ENCODE results near the gene TTC28.

DNA sequence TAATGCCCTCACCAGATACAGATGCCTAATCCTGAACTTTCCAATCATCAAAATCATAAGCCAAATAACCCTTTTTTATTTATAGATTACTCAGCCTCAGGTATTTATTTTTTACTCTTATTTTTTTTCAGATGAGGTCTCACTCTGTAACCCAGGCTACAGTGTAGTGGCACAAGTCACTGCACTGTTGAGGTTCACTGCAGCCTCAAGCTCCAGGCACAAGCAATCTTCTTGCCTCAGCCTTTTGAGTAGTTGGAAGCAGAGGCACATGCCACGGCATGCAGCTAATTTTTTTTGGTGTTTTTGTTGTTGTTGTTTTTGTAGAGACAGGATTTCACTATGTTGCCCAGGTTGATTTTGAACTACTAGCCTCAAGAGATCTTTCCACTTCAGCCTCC lies 49.5 kb downstream of the TTC28 start:
- TF ChIP-seq, protein P1, sequence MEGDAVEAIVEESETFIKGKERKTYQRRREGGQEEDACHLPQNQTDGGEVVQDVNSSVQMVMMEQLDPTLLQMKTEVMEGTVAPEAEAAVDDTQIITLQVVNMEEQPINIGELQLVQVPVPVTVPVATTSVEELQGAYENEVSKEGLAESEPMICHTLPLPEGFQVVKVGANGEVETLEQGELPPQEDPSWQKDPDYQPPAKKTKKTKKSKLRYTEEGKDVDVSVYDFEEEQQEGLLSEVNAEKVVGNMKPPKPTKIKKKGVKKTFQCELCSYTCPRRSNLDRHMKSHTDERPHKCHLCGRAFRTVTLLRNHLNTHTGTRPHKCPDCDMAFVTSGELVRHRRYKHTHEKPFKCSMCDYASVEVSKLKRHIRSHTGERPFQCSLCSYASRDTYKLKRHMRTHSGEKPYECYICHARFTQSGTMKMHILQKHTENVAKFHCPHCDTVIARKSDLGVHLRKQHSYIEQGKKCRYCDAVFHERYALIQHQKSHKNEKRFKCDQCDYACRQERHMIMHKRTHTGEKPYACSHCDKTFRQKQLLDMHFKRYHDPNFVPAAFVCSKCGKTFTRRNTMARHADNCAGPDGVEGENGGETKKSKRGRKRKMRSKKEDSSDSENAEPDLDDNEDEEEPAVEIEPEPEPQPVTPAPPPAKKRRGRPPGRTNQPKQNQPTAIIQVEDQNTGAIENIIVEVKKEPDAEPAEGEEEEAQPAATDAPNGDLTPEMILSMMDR (IDR thresholded peaks at IDR 0.05 in 2 of 3, conservative IDR thresholded peaks at IDR 0.05 in 1 of 3; ENCODE audit: borderline replicate concordance in 1 of 3, insufficient read depth in 1 of 3, low read depth in 2 of 3, low read length in 2 of 3): no peak
- TF ChIP-seq POLR2AphosphoS5 (IDR thresholded peaks at IDR 0.05; ENCODE audit: low read depth, low read length): no peak
